Kidney (tissue), 14 donors: ENCODE measurements around the gene CCDC39. TPM values are rescaled to one million over a fixed set of nuclear protein-coding genes. Genes with fewer than 3 reads are reported as not detected.
"Not testable (repeated sequence)": the region's sequence is repeated elsewhere in the genome, so short reads cannot be mapped to it uniquely, and the experiment has no call there.

Source experiments
- DNase-seq, 5 donors: peaks; one replicate each; pipeline ENCODE4 v3.0.0-alpha.2; 2013 to 2020
- FAIRE-seq: peaks from 2 replicates; lab custom pipeline; 2012; peaks lifted over from hg19 to GRCh38; lab: Jason Lieb, UNC
- H3K27ac ChIP-seq, 2 donors: one replicate each; pipeline ENCODE4 v1.7.0; 2013; ENCODE audit warnings: low read depth in 2 of 2, low read length in 2 of 2, inconsistent platforms in 1 of 2
- H3K27me3 ChIP-seq: one replicate; pipeline ENCODE4 v1.7.1; 2013; ENCODE audit warnings: low read length, inconsistent platforms; ENCODE audit not compliant: control insufficient read depth, insufficient read depth
- H3K36me3 ChIP-seq, 3 donors: one replicate each; pipeline versions ENCODE4 v1.7.0 to v1.7.1; 2013; ENCODE audit warnings: low read length in 3 of 3, control low read depth in 1 of 3, inconsistent platforms in 1 of 3; ENCODE audit not compliant: insufficient read depth in 3 of 3, control insufficient read depth in 2 of 3
- H3K4me1 ChIP-seq, 3 donors: one replicate each; pipeline versions ENCODE4 v1.7.0 to v1.7.1; 2013; ENCODE audit warnings: low read length in 3 of 3, inconsistent platforms in 1 of 3, low read depth in 1 of 3; ENCODE audit not compliant: control insufficient read depth in 2 of 3, insufficient read depth in 2 of 3
- H3K4me3 ChIP-seq, 3 donors: one replicate each; pipeline versions ENCODE4 v1.7.0 to v1.8.1; 2013; ENCODE audit warnings: low read length in 3 of 3, control low read depth in 1 of 3, inconsistent platforms in 1 of 3
- H3K9ac ChIP-seq, 3 donors: one replicate each; pipeline versions ENCODE4 v1.7.0 to v1.7.1; 2013; ENCODE audit warnings: low read length in 3 of 3, control low read depth in 1 of 3, inconsistent platforms in 1 of 3
- H3K9me3 ChIP-seq, 3 donors: one replicate each; pipeline versions ENCODE4 v1.7.0 to v1.7.1; 2013; ENCODE audit warnings: low read length in 3 of 3, control low read depth in 1 of 3, inconsistent platforms in 1 of 3; ENCODE audit not compliant: control insufficient read depth in 2 of 3, insufficient read depth in 1 of 3
- CTCF ChIP-seq: IDR thresholded peaks from 3 replicates; pipeline ENCODE4 v1.5.1; 2012; ENCODE audit warnings: mild to moderate bottlenecking, moderate library complexity, borderline replicate concordance; ENCODE audit not compliant: insufficient read depth; ENCODE audit errors: extremely low read depth
- intact Hi-C: fragments of 100-400 bp; cut with DNase I; formaldehyde crosslinking; loops from one replicate; pipeline ENCODE4 v1.11.1; 2022
- polyA plus RNA-seq: library from polyadenylated mRNA; stranded (reverse); fragments of 350-450 nt; fragmentation: Illumina TruSeq; extraction: RNeasy Lipid Tissue Mini Kit (QIAGEN cat#74804); gene quantifications from one replicate; pipeline ENCODE4 v1.2.3, GENCODE V29; 2014; ENCODE audit warnings: low read depth, low replicate concordance; ENCODE audit not compliant: insufficient read depth
- total RNA-seq: library from RNA; stranded (reverse); fragmentation: NEBNext Ultra II Directional; extraction: Animal tissue kit (Norgen Biotek cat#: 25700); gene quantifications from one replicate; pipeline ENCODE4 v1.2.1, GENCODE V29; 2021
- donor health status: control.
- donor health status: control.
- donor health status: control.
- donor health status: control.
- donor health status: control.
- donor health status: DM: yes; HTN: yes; CAD: no.
- donor health status: Normal renal cell carcinoma (clear cell type).

Gene CCDC39
- total and polyA plus RNA-seq, 2 donors from 2014 or later, result 0.60 TPM; not detected in 1

- Histone ChIP-seq H3K36me3 (no peaks in the 10 kb centered on the region), H3K4me3 (no peak overlapping the region), H3K27me3 (no peaks in the 10 kb centered on the region), H3K4me1 (no peaks in the 10 kb centered on the region), H3K9ac (no peak overlapping the region), H3K9me3 (no peaks in the 10 kb centered on the region), H3K27ac (no peak overlapping the region)
- no peak for FAIRE-seq
- intact Hi-C loops, result no loop called here
- DNase-seq, result no peak
- TF ChIP-seq CTCF, result no peak
Observed at GRCh38 chr3:180624714-180625113, 54.6 kb downstream of the CCDC39 start.

GRCh38 chr3:180619723-180620122 lies 59.6 kb downstream of the CCDC39 start:
- intact Hi-C loops, result no loop called here
- FAIRE-seq (no peak), DNase-seq (peak in 2 of 5 donors; percentile 29 to 30)
- Histone ChIP-seq H3K4me3 (no peak overlapping the region), H3K27me3 (no peaks in the 10 kb centered on the region), H3K9me3 (no peaks in the 10 kb centered on the region), H3K27ac (no peak overlapping the region), H3K36me3 (no peaks in the 10 kb centered on the region), H3K4me1 (no peaks in the 10 kb centered on the region), H3K9ac (no peak overlapping the region)
- no peak for TF ChIP-seq CTCF

GRCh38 chr3:180618563-180618962 lies 60.7 kb downstream of the CCDC39 start:
- FAIRE-seq, H3K36me3 ChIP-seq, DNase-seq, H3K9me3 ChIP-seq, intact Hi-C loops, H3K4me1 ChIP-seq, H3K27ac ChIP-seq, H3K4me3 ChIP-seq, H3K9ac ChIP-seq, H3K27me3 ChIP-seq: not testable (repeated sequence)

- H3K4me3 ChIP-seq, result no peak overlapping the region
- H3K36me3 ChIP-seq, result peaks cover 0 to 5% (median 0%) of the 10 kb centered on the region in 3 donors
- no peak for TF ChIP-seq CTCF
- H3K27me3 ChIP-seq, result no peaks in the 10 kb centered on the region
- FAIRE-seq (no peak), DNase-seq (no peak)
- no peak overlapping the region for H3K9ac ChIP-seq
- no peak overlapping the region for H3K27ac ChIP-seq
- no peaks in the 10 kb centered on the region for H3K4me1 ChIP-seq
- H3K9me3 ChIP-seq, result no peaks in the 10 kb centered on the region
- intact Hi-C loops, result no loop called here
Observed at GRCh38 chr3:180617049-180617448, 62.2 kb downstream of the CCDC39 start.
